Kidney (tissue), 14 donors: Measurements from ENCODE around the gene APPL2. TPM values are rescaled to one million over a fixed set of nuclear protein-coding genes. Genes with fewer than 3 reads are reported as not detected.
"Not testable (repeated sequence)": the region's sequence is repeated elsewhere in the genome, so short reads cannot be mapped to it uniquely, and the experiment has no call there.

Source experiments
- DNase-seq, 5 donors: peaks; one replicate each; pipeline ENCODE4 v3.0.0-alpha.2; 2013 to 2020
- FAIRE-seq: peaks from 2 replicates; lab custom pipeline; 2012; peaks lifted over from hg19 to GRCh38; lab: Jason Lieb, UNC
- H3K27ac ChIP-seq, 2 donors: one replicate each; pipeline ENCODE4 v1.7.0; 2013; ENCODE audit warnings: low read depth in 2 of 2, low read length in 2 of 2, inconsistent platforms in 1 of 2
- H3K27me3 ChIP-seq: one replicate; pipeline ENCODE4 v1.7.1; 2013; ENCODE audit warnings: low read length, inconsistent platforms; ENCODE audit not compliant: control insufficient read depth, insufficient read depth
- H3K36me3 ChIP-seq, 3 donors: one replicate each; pipeline versions ENCODE4 v1.7.0 to v1.7.1; 2013; ENCODE audit warnings: low read length in 3 of 3, control low read depth in 1 of 3, inconsistent platforms in 1 of 3; ENCODE audit not compliant: insufficient read depth in 3 of 3, control insufficient read depth in 2 of 3
- H3K4me1 ChIP-seq, 3 donors: one replicate each; pipeline versions ENCODE4 v1.7.0 to v1.7.1; 2013; ENCODE audit warnings: low read length in 3 of 3, inconsistent platforms in 1 of 3, low read depth in 1 of 3; ENCODE audit not compliant: control insufficient read depth in 2 of 3, insufficient read depth in 2 of 3
- H3K4me3 ChIP-seq, 3 donors: one replicate each; pipeline versions ENCODE4 v1.7.0 to v1.8.1; 2013; ENCODE audit warnings: low read length in 3 of 3, control low read depth in 1 of 3, inconsistent platforms in 1 of 3
- H3K9ac ChIP-seq, 3 donors: one replicate each; pipeline versions ENCODE4 v1.7.0 to v1.7.1; 2013; ENCODE audit warnings: low read length in 3 of 3, control low read depth in 1 of 3, inconsistent platforms in 1 of 3
- H3K9me3 ChIP-seq, 3 donors: one replicate each; pipeline versions ENCODE4 v1.7.0 to v1.7.1; 2013; ENCODE audit warnings: low read length in 3 of 3, control low read depth in 1 of 3, inconsistent platforms in 1 of 3; ENCODE audit not compliant: control insufficient read depth in 2 of 3, insufficient read depth in 1 of 3
- intact Hi-C: fragments of 100-400 bp; cut with DNase I; formaldehyde crosslinking; loops from one replicate; pipeline ENCODE4 v1.11.1; 2022
- polyA plus RNA-seq: library from polyadenylated mRNA; stranded (reverse); fragments of 350-450 nt; fragmentation: Illumina TruSeq; extraction: RNeasy Lipid Tissue Mini Kit (QIAGEN cat#74804); gene quantifications from one replicate; pipeline ENCODE4 v1.2.3, GENCODE V29; 2014; ENCODE audit warnings: low read depth, low replicate concordance; ENCODE audit not compliant: insufficient read depth
- total RNA-seq: library from RNA; stranded (reverse); fragmentation: NEBNext Ultra II Directional; extraction: Animal tissue kit (Norgen Biotek cat#: 25700); gene quantifications from one replicate; pipeline ENCODE4 v1.2.1, GENCODE V29; 2021
- TF ChIP-seq, protein P1 (sequence below): IDR thresholded peaks from 3 replicates; pipeline ENCODE4 v1.5.1; 2012; ENCODE audit warnings: mild to moderate bottlenecking, moderate library complexity, borderline replicate concordance; ENCODE audit not compliant: insufficient read depth; ENCODE audit errors: extremely low read depth
- donor health status: control.
- donor health status: control.
- donor health status: control.
- donor health status: control.
- donor health status: control.
- donor health status: DM: yes; HTN: yes; CAD: no.
- donor health status: Normal renal cell carcinoma (clear cell type).

Gene APPL2
- total and polyA plus RNA-seq, 2 donors from 2014 or later, result 17.9 to 42.5 TPM

DNA sequence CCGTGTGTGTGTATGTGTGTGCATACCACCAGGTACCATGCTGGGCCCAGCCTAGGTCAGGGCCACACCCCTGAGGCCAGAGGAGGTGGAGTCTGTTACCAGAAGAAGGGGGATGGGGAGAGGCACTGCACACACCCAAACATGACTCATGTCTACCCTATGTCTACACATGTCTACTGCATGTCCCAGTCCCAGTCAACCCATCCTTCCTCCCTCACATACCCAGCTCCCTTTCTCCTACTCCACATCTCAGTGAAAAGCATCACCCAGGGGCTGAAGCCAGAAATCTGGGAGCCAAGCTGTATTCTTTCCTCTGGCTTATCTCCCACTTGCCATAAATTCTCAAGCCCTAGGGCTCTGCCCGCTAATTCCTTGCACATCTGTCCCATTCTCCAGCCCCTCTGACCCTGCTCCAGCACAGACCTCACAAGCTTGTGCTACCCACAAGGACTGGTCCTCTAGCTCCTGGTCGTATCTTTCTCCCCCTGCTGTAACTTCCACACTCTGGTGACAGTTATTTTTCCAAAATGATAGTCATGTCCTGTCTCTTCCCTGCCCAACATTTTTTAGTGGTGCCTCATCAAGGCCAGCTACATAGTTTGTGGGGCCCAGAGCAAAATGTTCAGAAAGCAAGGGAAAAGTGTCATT lies 18.0 kb upstream of the APPL2 start:
- Histone ChIP-seq H3K9me3 (no peaks in the 10 kb centered on the region), H3K4me1 (no peaks in the 10 kb centered on the region), H3K9ac (no peak overlapping the region), H3K27me3 (no peaks in the 10 kb centered on the region), H3K4me3 (no peak overlapping the region), H3K27ac (no peak overlapping the region), H3K36me3 (no peaks in the 10 kb centered on the region)
- no peak for FAIRE-seq
- TF ChIP-seq, protein P1, sequence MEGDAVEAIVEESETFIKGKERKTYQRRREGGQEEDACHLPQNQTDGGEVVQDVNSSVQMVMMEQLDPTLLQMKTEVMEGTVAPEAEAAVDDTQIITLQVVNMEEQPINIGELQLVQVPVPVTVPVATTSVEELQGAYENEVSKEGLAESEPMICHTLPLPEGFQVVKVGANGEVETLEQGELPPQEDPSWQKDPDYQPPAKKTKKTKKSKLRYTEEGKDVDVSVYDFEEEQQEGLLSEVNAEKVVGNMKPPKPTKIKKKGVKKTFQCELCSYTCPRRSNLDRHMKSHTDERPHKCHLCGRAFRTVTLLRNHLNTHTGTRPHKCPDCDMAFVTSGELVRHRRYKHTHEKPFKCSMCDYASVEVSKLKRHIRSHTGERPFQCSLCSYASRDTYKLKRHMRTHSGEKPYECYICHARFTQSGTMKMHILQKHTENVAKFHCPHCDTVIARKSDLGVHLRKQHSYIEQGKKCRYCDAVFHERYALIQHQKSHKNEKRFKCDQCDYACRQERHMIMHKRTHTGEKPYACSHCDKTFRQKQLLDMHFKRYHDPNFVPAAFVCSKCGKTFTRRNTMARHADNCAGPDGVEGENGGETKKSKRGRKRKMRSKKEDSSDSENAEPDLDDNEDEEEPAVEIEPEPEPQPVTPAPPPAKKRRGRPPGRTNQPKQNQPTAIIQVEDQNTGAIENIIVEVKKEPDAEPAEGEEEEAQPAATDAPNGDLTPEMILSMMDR, result no peak
- intact Hi-C loops, result no loop called here
- no peak for DNase-seq

DNA sequence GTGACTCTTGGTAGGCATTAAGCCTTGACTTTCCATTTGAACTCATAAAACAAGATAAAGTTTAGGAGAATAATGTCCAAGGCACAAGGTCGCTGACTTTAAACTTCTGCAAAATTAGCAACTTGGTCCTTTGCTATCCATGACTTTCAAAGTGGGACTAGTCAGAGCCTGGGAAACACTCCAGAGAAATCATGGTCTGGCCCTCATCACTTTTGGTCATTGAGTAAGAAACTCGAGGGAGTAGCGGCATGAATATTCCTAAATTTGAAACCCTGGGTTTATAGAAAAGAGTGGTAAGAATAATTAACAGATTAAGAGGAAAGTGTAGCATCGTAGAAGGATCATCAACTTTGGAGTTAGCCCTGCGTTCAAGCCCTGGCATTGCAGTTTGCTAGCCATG lies 16.9 kb upstream of the APPL2 start:
- Histone ChIP-seq H3K4me3 (no peak overlapping the region), H3K27me3 (no peaks in the 10 kb centered on the region), H3K27ac (no peak overlapping the region), H3K4me1 (no peaks in the 10 kb centered on the region), H3K9me3 (no peaks in the 10 kb centered on the region), H3K9ac (no peak overlapping the region), H3K36me3 (no peaks in the 10 kb centered on the region)
- TF ChIP-seq, protein P1, result no peak
- DNase-seq, result no peak
- no peak for FAIRE-seq
- intact Hi-C loops, result no loop called here

DNA sequence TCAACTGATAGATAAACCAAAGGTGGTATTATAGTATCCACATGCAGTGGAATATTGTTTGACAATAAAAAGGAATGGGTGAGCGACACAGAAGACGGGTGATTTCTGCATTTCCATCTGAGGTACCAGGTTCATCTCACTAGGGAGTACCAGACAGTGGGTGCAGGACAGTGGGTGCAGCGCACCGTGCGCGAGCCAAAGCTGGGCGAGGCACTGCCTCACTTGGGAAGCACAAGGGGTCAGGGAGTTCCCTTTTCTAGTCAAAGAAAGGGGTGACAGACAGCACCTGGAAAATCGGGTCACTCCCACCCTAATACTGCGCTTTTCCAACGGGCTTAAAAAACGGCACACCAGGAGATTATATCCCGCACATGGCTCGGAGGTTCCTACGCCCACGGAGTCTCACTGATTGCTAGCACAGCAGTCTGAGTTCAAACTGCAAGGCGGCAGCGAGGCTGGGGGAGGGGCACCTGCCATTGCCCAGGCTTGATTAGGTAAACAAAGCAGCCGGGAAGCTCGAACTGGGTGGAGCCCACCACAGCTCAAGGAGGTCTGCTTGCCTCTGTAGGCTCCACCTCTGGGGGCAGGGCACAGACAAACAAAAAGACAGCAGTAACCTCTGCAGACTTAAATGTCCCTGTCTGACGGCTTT lies 9.9 kb upstream of the APPL2 start:
- H3K4me1 ChIP-seq, H3K9me3 ChIP-seq, H3K27ac ChIP-seq, H3K27me3 ChIP-seq, intact Hi-C loops, FAIRE-seq, H3K4me3 ChIP-seq, DNase-seq, H3K9ac ChIP-seq, H3K36me3 ChIP-seq: not testable (repeated sequence)

DNA sequence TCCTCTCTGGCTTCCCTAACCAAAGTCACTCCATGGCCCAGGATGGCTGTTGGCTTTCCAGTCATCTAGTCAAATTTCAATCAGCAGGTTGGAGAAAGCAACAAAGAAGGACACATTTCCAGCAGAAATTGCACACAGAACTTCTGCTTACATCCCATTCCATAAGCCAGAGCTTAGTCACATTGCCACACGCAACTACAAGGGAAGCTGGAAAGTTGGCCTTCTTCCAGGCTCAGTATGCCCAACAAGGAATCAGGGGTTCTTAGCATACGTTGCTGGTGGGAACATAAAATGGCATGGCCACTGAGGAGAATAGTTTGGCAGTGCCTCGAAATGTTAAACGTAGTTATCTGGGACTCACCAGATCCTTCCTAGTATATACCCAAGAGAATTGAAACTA lies 9.3 kb upstream of the APPL2 start:
- H3K4me1 ChIP-seq, result no peaks in the 10 kb centered on the region
- H3K27me3 ChIP-seq, result no peaks in the 10 kb centered on the region
- FAIRE-seq, result no peak
- no peaks in the 10 kb centered on the region for H3K9me3 ChIP-seq
- H3K9ac ChIP-seq, result no peak overlapping the region
- H3K27ac ChIP-seq, result no peak overlapping the region
- TF ChIP-seq, protein P1, result no peak
- H3K36me3 ChIP-seq, result no peaks in the 10 kb centered on the region
- H3K4me3 ChIP-seq, result no peak overlapping the region
- intact Hi-C loops, result no loop called here
- DNase-seq, result no peak
